ENCODE results near the gene PTGDR2. TPM values are rescaled to one million over a fixed set of nuclear protein-coding genes. Genes with fewer than 3 reads are reported as not detected.

Gene PTGDR2
- total and polyA plus RNA-seq, 9 of the 15 experiments (the other 6 are each of a cell fraction or from before 2014, with no cell fraction given): 0.51 to 2.6 (median 1.6) TPM

- BruUV-seq (replicated peaks): no TSS peak
- H3K9ac ChIP-seq (ENCODE audit: insufficient read depth in 1 of 2, low read depth in 2 of 2, low read length in 2 of 2): peak overlapping the region in 1 of 2 experiments; percentile 18; a peak in 1 of 4 replicates
- ATAC-seq (peak; percentile 92), FAIRE-seq (peak; percentile 91), DNase-seq (ENCODE audit: extremely low read depth in 1 of 4, low spot score in 3 of 4) (peak; percentile 68 to 95 (median 80))
- ChIA-PET POLR2A (interaction anchor here (0.7 to 1.9 kb wide), 5 partner anchors 14 to 51 kb away, joined by 3 to 7 read pairs (median 6); partner anchors contain the start of gene PTGDR2), CTCF (ENCODE audit: low intra/inter-chr PET ratio) (interaction anchor here (2.3 kb wide), 1 partner anchor 60 kb away, joined by 12 read pairs; no protein-coding TSS in a partner anchor)
- in situ Hi-C loops (cut with MboI) (loop anchor here (5.0 kb wide), 1 partner anchor 54 kb away; no protein-coding TSS in a partner anchor), intact Hi-C loops (cut with micrococcal nuclease) (no loop called here)
- no peaks in the 10 kb centered on the region for H3K27me3 ChIP-seq (ENCODE audit: control insufficient read depth in 2 of 2, insufficient read depth in 2 of 2, low read length in 2 of 2)
- H3K4me2 ChIP-seq (ENCODE audit: insufficient read depth, low read length): peak overlapping the region; percentile 43; the same call in 1 of the 2 replicates
- H3K36me3 ChIP-seq (ENCODE audit: control insufficient read depth, insufficient read depth, low read length): peaks cover 70% of the 10 kb centered on the region
- no peak overlapping the region for H3K4me3 ChIP-seq
- WGBS (ENCODE audit: insufficient coverage, low coverage, missing lambda C conversion rate): 5% methylated on average over 7 of the region's 7 CpGs
- peaks cover 23% of the 10 kb centered on the region for H4K20me1 ChIP-seq (replicated peaks; ENCODE audit: control insufficient read depth, insufficient read depth, low read length)
- no peaks in the 10 kb centered on the region for H3K9me3 ChIP-seq (replicated peaks; ENCODE audit: control insufficient read depth, insufficient read depth, low read depth, low read length)
- no peaks in the 10 kb centered on the region for H3K9me1 ChIP-seq (ENCODE audit: control insufficient read depth, insufficient read depth, low read length)
- no peaks in the 10 kb centered on the region for H3K79me2 ChIP-seq (ENCODE audit: control insufficient read depth, insufficient read depth, low read length)
- peak overlapping the region; percentile 46; the same call in 2 of the 3 replicates for H3K27ac ChIP-seq (ENCODE audit: extremely low read depth, low read depth, low read length)
- H3K4me1 ChIP-seq (replicated peaks in 1 of 2; ENCODE audit: control insufficient read depth in 2 of 2, insufficient read depth in 2 of 2, low read length in 2 of 2): peaks cover 7 to 32% of the 10 kb centered on the region in 2 experiments
- H2AFZ ChIP-seq (ENCODE audit: low read depth, low read length): no peak overlapping the region
- TF ChIP-seq MTA2 (IDR thresholded peaks at IDR 0.05; ENCODE audit: low read depth): peak; percentile 49; the same call in 1 of the 2 replicates
- peak; percentile 48; the same call in 1 of the 2 replicates for TF ChIP-seq ZEB2 (IDR thresholded peaks at IDR 0.05)
- TF ChIP-seq NONO (IDR thresholded peaks at IDR 0.05; ENCODE audit: low read depth in 2 of 2, low read length in 1 of 2): peak in 1 of 2 experiments; percentile 58; a peak in 1 of 4 replicates
- peak; percentile 85 for TF ChIP-seq CBFA2T3 (IDR thresholded peaks at IDR 0.05)
- 0 out of 4 replicates have a peak, but pooled peaks have one; percentile 21 to 25 for TF ChIP-seq FOXK2 (conservative IDR thresholded peaks at IDR 0.05 in 1 of 2, IDR thresholded peaks at IDR 0.05 in 1 of 2; ENCODE audit: low read depth in 2 of 2)
- no peak for TF ChIP-seq FOS (IDR thresholded peaks at IDR 0.05; ENCODE audit: extremely low read depth, insufficient read length)
- TF ChIP-seq SOX6 (IDR thresholded peaks at IDR 0.05): peak; percentile 74
- TF ChIP-seq, protein P1, sequence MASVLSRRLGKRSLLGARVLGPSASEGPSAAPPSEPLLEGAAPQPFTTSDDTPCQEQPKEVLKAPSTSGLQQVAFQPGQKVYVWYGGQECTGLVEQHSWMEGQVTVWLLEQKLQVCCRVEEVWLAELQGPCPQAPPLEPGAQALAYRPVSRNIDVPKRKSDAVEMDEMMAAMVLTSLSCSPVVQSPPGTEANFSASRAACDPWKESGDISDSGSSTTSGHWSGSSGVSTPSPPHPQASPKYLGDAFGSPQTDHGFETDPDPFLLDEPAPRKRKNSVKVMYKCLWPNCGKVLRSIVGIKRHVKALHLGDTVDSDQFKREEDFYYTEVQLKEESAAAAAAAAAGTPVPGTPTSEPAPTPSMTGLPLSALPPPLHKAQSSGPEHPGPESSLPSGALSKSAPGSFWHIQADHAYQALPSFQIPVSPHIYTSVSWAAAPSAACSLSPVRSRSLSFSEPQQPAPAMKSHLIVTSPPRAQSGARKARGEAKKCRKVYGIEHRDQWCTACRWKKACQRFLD (CRISPR knock-in tag; IDR thresholded peaks at IDR 0.05): peak; percentile 63; the same call in 1 of the 2 replicates
- TF ChIP-seq CREM (IDR thresholded peaks at IDR 0.05; ENCODE audit: low read depth): 0 out of 2 replicates have a peak, but pooled peaks have one; percentile 22
- peak; percentile 10 for TF ChIP-seq MEIS2 (IDR thresholded peaks at IDR 0.05; ENCODE audit: partially characterized antibody)
- TF ChIP-seq KLF16 (IDR thresholded peaks at IDR 0.05): 0 out of 2 replicates have a peak, but pooled peaks have one; percentile 44
- peak; percentile 71 for TF ChIP-seq DACH1 (IDR thresholded peaks at IDR 0.05; ENCODE audit: partially characterized antibody)
- TF ChIP-seq ATF6 (CRISPR knock-in tag; IDR thresholded peaks at IDR 0.05): 0 out of 2 replicates have a peak, but pooled peaks have one; percentile 53
- TF ChIP-seq HDAC1 (IDR thresholded peaks at IDR 0.05): 0 out of 4 replicates have a peak, but pooled peaks of 1 of the 2 experiments have one; percentile 33
- peak; percentile 70 for TF ChIP-seq BHLHE40 (IDR thresholded peaks at IDR 0.05; ENCODE audit: low read length)
- TF ChIP-seq NELFE (IDR thresholded peaks at IDR 0.05; ENCODE audit: insufficient read depth, insufficient read length): no peak
- TF ChIP-seq CREB1 (IDR thresholded peaks at IDR 0.05): 0 out of 2 replicates have a peak, but pooled peaks have one; percentile 17
- no peak for TF ChIP-seq CREB1 (CRISPR knock-in tag; IDR thresholded peaks at IDR 0.05)
- TF ChIP-seq MYC (IDR thresholded peaks at IDR 0.05; ENCODE audit: low read depth, low read length): peak; percentile 17; the same call in 1 of the 2 replicates
- TF ChIP-seq MYC (CRISPR knock-in tag; IDR thresholded peaks at IDR 0.05; ENCODE audit: borderline replicate concordance, low read depth): no peak
These were observed 35.5 kb upstream of the PTGDR2 start for GRCh38 chr11:60891103-60891741.

All from K562 (cell line).